ENCODE results near the gene SLC35G2.
A peak's percentile ranks its signal among the peaks of the same experiment; 100 is the strongest.
"Not testable (repeated sequence)": the region's sequence is repeated elsewhere in the genome, so short reads cannot be mapped to it uniquely, and the experiment has no call there.

The SLC35G2 gene

GRCh38 chr3:136835089-136835812 lies 16.3 kb downstream of the SLC35G2 start:
- DNase-seq (ENCODE audit: low spot score), result no peak
- FAIRE-seq, result no peak

DNA sequence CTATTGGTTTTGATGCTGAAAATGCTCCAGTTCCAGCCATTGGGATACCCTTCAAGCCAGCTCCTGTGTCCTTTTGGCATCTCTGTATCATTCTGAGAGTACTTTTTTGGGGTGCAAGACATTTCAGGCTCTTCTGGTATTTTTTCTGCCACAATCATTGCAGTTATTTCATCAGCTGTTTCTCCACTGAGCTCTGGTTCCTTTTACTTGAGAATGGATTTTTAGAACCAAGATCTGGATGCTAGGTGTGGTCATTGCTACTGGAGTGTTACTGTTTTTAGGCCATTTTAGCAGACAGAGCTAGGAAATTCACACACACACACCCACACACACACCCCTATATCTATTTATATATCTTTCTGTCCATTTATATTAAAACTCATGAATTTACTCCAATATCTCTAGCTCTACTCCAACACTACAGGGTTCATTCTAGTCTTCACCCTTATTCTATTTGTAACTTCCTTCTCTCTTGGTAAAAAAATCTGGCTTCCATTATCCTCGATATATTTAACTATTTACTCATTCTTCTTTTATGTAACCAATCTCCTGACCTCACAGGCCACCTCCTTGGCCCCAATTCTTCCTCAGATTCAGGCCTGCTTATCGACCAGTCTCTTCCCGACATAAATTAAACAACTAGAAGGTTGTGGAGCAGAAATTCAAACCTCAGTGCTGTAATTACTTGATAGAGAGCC lies 17.0 kb downstream of the SLC35G2 start:
- FAIRE-seq, result no peak
- DNase-seq (ENCODE audit: low spot score), result no peak

GRCh38 chr3:136836511-136837156 lies 17.7 kb downstream of the SLC35G2 start:
- FAIRE-seq (no peak), DNase-seq (ENCODE audit: low spot score) (no peak)

GRCh38 chr3:136838641-136839555 lies 20.0 kb downstream of the SLC35G2 start:
- FAIRE-seq, result no peak
- peak; percentile 12 for DNase-seq (ENCODE audit: low spot score)

DNA sequence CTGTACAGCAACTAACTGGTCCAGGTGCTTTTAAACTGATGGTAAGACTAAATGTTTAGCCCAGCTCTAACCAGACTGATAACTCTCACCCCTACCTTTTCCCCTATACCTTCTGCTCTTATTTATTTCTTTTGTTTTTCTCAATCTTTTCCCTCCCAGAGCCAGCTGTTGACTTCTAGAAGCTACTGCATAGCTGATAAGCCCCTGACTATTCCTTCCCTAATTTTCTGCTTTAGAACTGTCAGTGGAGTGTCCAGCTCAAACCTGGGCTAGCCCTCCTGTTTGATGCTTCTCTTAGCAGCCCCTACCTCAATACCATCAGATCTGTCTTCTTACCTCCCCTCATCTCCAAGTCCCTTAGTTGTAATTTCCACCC lies 20.6 kb downstream of the SLC35G2 start:
- DNase-seq (ENCODE audit: low spot score), result no peak
- no peak for FAIRE-seq

DNA sequence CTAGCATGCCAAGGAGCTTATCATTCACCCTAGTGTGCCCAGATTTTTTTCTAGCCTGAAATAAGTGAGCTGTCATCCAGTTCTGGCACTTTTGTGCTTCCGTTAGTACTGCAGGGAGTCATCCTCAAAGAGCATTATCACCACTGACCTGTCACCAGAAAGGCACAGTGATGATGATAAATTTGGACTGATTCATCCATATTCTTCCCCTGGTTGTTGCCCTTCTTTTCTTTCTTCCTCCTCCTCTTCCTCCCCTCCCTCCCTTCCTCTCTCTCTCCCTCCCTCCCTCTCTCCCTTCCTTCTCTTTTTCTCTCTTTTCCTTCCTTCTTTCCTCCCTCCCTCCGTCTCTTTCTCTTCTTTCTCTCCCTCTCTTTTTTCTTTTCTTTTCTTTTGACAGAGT lies 21.3 kb downstream of the SLC35G2 start:
- DNase-seq (ENCODE audit: low spot score), result no peak
- FAIRE-seq, result no peak

GRCh38 chr3:136842294-136842693 lies 23.4 kb downstream of the SLC35G2 start:
- FAIRE-seq (no peak), DNase-seq (ENCODE audit: low spot score) (no peak)

- FAIRE-seq (no peak), DNase-seq (ENCODE audit: low spot score) (no peak)
Observed at GRCh38 chr3:136844724-136845123, 25.8 kb downstream of the SLC35G2 start.

GRCh38 chr3:136852180-136852579 lies 33.3 kb downstream of the SLC35G2 start:
- no peak for FAIRE-seq
- no peak for DNase-seq (ENCODE audit: low spot score)

GRCh38 chr3:136856665-136857064 lies 37.7 kb downstream of the SLC35G2 start:
- FAIRE-seq, result no peak

DNA sequence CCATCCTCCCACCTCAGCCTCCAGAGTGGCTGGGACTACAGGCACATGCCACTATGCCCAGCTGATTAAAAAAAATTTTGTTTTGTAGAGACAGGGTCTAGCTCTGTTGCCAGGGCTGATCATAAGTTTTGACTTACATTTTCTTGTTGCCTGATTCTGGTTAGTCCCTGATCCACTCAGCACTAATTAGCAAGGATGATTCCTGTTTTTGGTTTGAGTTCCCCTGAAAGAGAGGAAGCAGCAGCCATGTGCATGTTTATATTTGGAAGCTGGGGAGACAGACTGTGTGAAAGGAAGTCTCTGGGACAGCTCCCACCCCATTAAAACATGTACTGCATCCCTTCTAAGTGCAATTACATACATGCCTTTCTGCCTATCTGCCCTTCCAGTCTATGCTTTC lies 39.5 kb downstream of the SLC35G2 start:
- DNase-seq (ENCODE audit: low spot score) (no peak), FAIRE-seq (no peak)

More at GRCh38 chr3:136856665-136857064, 37.7 kb downstream of the SLC35G2 start:
- no peak for DNase-seq (ENCODE audit: low spot score)

DNA sequence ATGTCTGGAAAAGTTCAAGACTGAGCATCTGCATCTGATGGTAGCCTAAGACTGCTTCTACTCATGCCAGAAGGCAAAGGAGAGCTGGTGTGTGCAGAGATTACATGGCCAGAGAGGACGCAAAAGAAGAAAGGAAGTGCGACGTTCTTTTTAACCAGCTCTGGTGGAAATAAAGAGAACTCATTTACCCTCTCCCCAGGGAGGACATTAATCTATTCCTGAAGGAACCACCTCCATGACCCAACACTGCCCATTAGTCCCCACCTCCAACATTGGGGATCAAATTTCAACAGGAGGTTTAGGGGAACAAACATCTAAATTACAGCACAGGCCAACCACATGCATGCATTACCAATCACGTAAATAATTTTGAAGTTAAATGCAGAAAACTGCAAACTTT lies 41.6 kb downstream of the SLC35G2 start:
- DNase-seq (ENCODE audit: low spot score) (no peak), FAIRE-seq (no peak)

DNA sequence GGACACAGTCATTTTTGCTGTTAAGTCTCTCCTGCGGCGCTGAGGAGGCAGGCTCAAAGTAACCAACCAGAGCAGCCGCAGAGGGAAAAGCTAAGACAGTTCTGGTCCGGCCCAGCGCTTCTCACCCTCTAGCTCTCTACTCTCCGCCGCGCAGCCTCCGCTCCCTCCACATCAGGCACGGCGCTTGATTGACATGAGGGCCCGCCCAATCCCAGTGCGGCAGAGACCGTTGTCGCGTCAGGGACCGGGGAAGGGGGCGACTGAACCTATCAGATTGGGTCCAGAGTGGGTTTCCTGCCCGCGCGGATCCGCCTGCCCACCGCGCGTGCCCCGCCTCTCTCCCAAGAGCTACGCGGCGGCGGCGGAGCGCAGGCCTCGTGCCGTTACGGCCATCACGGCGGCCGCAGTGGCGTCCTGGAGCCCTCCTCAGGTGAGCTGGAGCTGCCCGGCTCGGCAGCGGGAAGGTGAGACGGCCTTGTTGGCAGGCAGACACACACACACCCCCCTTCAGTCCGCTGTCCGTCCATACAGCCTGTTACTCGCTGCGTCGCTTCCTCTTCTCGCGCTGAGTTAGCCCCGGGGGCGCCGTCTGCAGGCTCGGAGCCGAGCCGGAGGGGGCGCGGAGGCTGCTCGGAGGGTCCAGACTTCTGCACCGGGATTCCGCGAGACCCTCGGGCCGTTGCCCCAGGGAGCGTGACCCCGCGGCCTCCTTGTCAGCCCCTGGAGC lies 43.1 kb downstream of the SLC35G2 start, which contains the start of gene NCK1:
Gene NCK1, plus strand, starts transcription at position 319 of the 727 bp plus-strand sequence. CDS start 65,794 bp downstream, outside the sequence.
- FAIRE-seq, result no peak
- peak; percentile 95 for DNase-seq (ENCODE audit: low spot score)

- FAIRE-seq (no peak), DNase-seq (ENCODE audit: low spot score) (peak; percentile 49)
Observed at GRCh38 chr3:136862617-136863322, 43.8 kb downstream of the SLC35G2 start.

DNA sequence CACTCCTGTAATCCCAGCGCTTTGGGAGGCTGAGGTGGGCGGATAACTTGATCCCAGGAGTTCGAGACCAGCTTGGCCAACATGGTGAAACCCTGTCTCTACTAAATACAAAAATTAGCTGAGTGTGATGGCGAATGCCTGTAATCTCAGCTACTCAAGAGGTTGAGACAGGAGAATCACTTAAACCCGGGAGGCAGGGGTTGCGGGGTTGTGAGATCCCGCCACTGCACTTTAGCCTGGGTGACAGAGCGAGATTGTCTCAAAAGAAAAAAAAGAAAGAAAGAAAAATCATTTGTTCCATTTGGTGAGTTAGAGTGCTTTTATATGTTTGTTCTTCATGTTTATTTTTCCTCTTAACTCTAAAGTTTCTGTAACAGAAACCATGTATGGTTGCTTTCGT lies 50.4 kb downstream of the SLC35G2 start:
- FAIRE-seq (no peak), DNase-seq (ENCODE audit: low spot score) (no peak)

DNA sequence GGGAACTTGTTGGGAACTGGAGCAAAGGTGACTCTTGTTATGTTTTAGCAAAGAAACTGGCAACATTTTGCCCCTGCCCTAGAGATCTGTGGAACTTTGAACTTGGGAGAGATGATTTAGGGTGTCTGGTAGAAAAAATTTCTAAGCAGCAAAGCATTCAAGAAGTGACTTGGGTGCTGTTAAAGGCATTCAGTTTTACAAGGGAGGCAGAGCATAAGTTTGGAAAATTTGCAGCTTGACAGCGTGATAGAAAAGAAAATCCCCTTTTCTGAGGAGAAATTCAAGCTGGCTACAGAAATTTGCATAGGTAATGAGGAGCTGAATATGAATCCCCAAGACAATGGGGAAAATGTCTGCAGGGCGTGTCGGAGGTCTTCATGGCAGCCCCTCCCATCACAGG lies 53.3 kb downstream of the SLC35G2 start:
- DNase-seq (ENCODE audit: low spot score); FAIRE-seq: not testable (repeated sequence)

DNA sequence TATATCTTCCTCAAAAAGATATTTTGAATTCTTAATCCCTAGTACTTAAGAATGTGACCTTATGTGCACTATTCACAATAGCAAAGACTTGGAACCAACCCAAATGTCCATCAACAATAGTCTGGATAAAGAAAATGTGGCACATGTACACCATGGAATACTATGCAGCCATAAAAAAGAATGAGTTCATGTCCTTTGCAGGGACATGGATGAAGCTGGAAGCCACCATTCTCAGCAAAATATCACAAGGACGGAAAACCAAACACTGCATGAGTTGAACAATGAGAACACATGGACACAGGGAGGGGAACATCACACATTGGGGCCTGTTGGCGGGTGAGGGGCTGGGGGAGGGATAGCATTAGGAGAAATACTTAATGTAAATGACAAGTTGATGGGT lies 60.6 kb downstream of the SLC35G2 start:
- DNase-seq (ENCODE audit: low spot score); FAIRE-seq: not testable (repeated sequence)

DNA sequence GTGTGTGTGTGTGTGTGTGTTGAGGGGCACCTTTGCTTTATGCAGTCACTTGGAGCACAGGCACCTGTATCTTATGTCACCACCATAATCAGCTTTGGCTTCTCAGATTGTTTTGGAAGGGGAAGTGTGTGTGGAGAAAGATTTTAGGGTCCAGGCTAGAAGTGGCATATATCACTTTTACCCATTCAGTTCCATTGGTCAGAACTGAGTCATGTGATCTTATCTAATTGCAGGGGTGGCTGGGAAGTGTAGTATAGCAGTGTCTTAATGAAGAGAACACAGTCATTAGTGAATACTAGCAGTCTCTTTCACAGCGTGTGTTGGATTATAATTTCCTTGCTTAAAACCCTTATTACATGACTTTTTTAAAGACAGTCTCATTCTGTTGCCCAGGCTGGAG lies 63.6 kb downstream of the SLC35G2 start:
- DNase-seq (ENCODE audit: low spot score) (no peak), FAIRE-seq (no peak)

- no peak for DNase-seq (ENCODE audit: low spot score)
Observed at GRCh38 chr3:136883967-136884720, 65.2 kb downstream of the SLC35G2 start.

More at GRCh38 chr3:136883967-136884720, 65.2 kb downstream of the SLC35G2 start:
- FAIRE-seq, result no peak

Data from urothelium cell line (cell line).